ENCODE data around the gene MAGEA10.
"Not testable (repeated sequence)": the region's sequence is repeated elsewhere in the genome, so short reads cannot be mapped to it uniquely, and the experiment has no call there.

Gene MAGEA10

GRCh38 chrX:152138388-152138784 is at the start of gene MAGEA10:
Gene MAGEA10 (minus strand): TSS chrX:152138577. CDS start chrX:152135620, 2,957 bp downstream.
- Histone ChIP-seq H3K9me3 (ENCODE audit: low read length) (no peaks in the 10 kb centered on the region), H3K27me3 (ENCODE audit: insufficient read depth, low read length) (no peaks in the 10 kb centered on the region), H3K4me1 (ENCODE audit: insufficient read depth, low read length) (no peaks in the 10 kb centered on the region), H3K36me3 (ENCODE audit: insufficient read depth, low read length) (no peaks in the 10 kb centered on the region), H2AFZ (ENCODE audit: low read depth, low read length) (no peak within 1 kb of the TSS), H3K4me3 (ENCODE audit: low read length) (no peak within 1 kb of the TSS)

DNA sequence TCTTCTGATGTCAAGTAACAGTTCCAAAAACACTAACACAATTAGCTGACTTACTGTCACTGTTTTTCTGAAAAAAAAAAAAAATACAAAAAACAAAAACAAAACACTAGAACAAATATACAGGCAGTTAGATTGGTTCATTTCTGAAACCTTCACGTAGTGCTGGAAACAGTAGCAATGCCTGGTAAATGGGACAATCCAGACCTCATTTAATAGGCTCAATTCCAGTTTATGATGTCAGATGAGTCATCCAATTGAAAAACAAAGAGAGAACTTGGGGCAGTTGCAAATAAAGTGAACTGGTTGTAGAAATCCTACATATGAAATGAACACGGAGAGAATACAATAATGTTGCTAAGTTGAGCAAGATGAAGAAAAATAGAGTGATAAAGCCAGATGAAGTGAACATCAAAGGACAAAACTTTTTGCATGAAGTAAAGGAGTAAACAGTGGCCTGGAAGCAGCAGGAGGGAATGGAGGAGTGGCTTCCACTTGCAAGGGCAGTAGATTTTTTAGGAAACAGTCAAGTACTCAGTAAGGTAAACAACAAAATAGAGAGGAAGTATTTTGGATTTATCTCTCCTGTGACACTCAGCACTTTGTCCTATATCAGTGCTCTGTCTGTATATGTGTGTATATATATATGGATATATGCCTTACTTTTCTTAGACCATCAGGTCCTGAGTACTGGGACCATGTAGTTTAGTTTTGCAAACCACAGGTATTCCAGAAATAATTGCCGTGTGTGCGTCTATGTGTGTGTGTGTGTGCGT is 39.3 kb upstream of the MAGEA10 start:
- Histone ChIP-seq H3K4me1 (ENCODE audit: insufficient read depth, low read length) (no peaks in the 10 kb centered on the region), H3K9me3 (ENCODE audit: low read length) (no peaks in the 10 kb centered on the region), H3K27me3 (ENCODE audit: insufficient read depth, low read length) (no peaks in the 10 kb centered on the region), H2AFZ (ENCODE audit: low read depth, low read length) (no peak overlapping the region), H3K36me3 (ENCODE audit: insufficient read depth, low read length) (no peaks in the 10 kb centered on the region), H3K4me3 (ENCODE audit: low read length) (no peak overlapping the region)

- no peaks in the 10 kb centered on the region for H3K27me3 ChIP-seq (ENCODE audit: insufficient read depth, low read length)
- no peak overlapping the region for H3K4me3 ChIP-seq (ENCODE audit: low read length)
- no peaks in the 10 kb centered on the region for H3K9me3 ChIP-seq (ENCODE audit: low read length)
- no peaks in the 10 kb centered on the region for H3K4me1 ChIP-seq (ENCODE audit: insufficient read depth, low read length)
- no peak overlapping the region for H2AFZ ChIP-seq (ENCODE audit: low read depth, low read length)
- no peaks in the 10 kb centered on the region for H3K36me3 ChIP-seq (ENCODE audit: insufficient read depth, low read length)
These were observed 38.7 kb upstream of the MAGEA10 start for GRCh38 chrX:152177052-152177451.

GRCh38 chrX:152175892-152176291 is 37.5 kb upstream of the MAGEA10 start:
- H2AFZ ChIP-seq (ENCODE audit: low read depth, low read length); H3K4me3 ChIP-seq (ENCODE audit: low read length); H3K36me3 ChIP-seq (ENCODE audit: insufficient read depth, low read length); H3K27me3 ChIP-seq (ENCODE audit: insufficient read depth, low read length); H3K9me3 ChIP-seq (ENCODE audit: low read length); H3K4me1 ChIP-seq (ENCODE audit: insufficient read depth, low read length): not testable (repeated sequence)

- H3K4me3 ChIP-seq (ENCODE audit: low read length); H3K27me3 ChIP-seq (ENCODE audit: insufficient read depth, low read length); H3K4me1 ChIP-seq (ENCODE audit: insufficient read depth, low read length); H3K9me3 ChIP-seq (ENCODE audit: low read length); H3K36me3 ChIP-seq (ENCODE audit: insufficient read depth, low read length); H2AFZ ChIP-seq (ENCODE audit: low read depth, low read length): not testable (repeated sequence)
These were observed 35.5 kb upstream of the MAGEA10 start for GRCh38 chrX:152173923-152174322.

DNA sequence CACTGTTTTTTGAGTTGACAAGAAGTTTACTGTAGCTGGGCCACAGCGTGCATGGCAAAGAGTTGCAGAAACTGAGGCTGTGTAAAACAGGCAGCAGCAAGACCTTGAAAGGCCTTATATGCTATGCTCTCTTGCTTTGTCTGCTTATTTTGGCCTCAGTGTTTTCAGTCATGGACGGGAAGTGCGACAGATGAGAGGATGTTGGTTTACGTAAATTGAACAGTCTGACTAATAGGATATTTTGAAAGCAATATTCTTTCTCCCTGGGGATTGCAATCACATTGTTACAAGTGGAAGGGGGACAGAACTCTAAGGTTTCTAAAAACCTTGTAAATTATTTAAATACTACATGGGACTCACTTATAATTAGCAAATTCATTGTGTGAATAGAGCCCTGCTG is 32.2 kb upstream of the MAGEA10 start:
- H3K27me3 ChIP-seq (ENCODE audit: insufficient read depth, low read length): no peaks in the 10 kb centered on the region
- H3K36me3 ChIP-seq (ENCODE audit: insufficient read depth, low read length): no peaks in the 10 kb centered on the region
- H3K9me3 ChIP-seq (ENCODE audit: low read length): no peaks in the 10 kb centered on the region
- H3K4me3 ChIP-seq (ENCODE audit: low read length): no peak overlapping the region
- no peak overlapping the region for H2AFZ ChIP-seq (ENCODE audit: low read depth, low read length)
- H3K4me1 ChIP-seq (ENCODE audit: insufficient read depth, low read length): no peaks in the 10 kb centered on the region

DNA sequence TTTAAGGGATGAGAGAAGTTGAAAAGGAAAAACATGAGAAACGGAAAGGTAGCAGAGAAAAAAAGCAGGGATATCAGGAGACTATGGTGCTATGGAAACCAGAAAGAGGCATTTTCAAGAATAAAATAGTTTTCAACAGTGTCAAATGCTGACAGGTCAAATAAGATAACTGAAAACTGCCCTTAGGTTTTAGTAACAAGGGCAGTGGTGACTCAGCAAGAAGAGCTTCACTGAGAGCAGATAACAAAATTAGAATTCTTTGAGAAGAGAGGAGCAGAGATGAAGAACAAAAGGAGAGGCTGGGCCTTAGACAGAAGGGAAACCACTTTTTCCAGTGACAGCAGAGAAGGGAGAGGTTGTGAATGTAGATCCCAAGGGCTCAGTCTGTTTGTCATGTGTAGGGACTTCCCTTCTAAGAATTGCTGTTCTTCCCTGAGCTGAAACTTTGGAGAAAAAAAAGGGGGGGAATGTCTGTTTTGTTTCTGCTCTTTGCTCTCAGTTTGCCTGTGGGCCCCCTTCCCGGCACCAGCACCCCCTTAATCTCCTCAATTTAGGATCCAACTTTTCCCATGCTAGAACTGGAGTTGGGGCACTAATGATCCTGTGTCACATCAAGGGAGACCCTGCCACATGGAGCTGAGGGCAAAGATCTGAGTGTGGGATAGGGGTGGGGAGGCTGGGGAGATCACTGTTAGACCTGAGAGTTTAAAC is 26.8 kb upstream of the MAGEA10 start:
- H3K4me1 ChIP-seq (ENCODE audit: insufficient read depth, low read length): no peaks in the 10 kb centered on the region
- no peaks in the 10 kb centered on the region for H3K36me3 ChIP-seq (ENCODE audit: insufficient read depth, low read length)
- H3K27me3 ChIP-seq (ENCODE audit: insufficient read depth, low read length): no peaks in the 10 kb centered on the region
- no peaks in the 10 kb centered on the region for H3K9me3 ChIP-seq (ENCODE audit: low read length)
- H3K4me3 ChIP-seq (ENCODE audit: low read length): no peak overlapping the region
- no peak overlapping the region for H2AFZ ChIP-seq (ENCODE audit: low read depth, low read length)

GRCh38 chrX:152157042-152157441 is 18.7 kb upstream of the MAGEA10 start:
- Histone ChIP-seq H3K4me1 (ENCODE audit: insufficient read depth, low read length) (no peaks in the 10 kb centered on the region), H3K36me3 (ENCODE audit: insufficient read depth, low read length) (no peaks in the 10 kb centered on the region), H3K4me3 (ENCODE audit: low read length) (no peak overlapping the region), H3K9me3 (ENCODE audit: low read length) (no peaks in the 10 kb centered on the region), H2AFZ (ENCODE audit: low read depth, low read length) (no peak overlapping the region), H3K27me3 (ENCODE audit: insufficient read depth, low read length) (no peaks in the 10 kb centered on the region)

DNA sequence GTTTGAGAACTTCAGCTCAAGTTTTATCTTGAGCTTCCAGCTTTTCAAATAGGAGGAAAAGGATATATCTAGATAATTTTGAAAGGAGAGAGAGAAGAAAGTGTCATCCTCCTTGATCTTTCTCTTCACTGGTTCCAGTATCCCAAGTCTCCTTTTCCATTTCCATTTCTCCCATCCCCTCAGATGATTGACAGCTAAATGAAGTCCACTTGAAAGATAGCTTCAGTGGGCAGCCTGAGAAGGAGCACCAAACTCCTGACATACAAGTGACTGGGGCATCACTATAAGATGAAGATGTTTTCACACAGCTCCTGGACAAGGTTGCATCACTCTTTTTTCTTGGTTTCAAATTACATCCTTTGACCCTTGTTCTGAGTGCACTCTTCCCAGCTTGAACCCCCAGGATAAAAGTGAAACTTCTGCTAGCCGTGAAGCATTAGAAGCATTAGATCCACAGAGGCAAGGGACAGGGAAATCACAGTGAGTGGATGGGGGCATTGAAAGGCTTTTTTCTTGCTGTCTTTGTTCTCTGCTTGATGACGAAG is 17.5 kb upstream of the MAGEA10 start:
- no peak overlapping the region for H2AFZ ChIP-seq (ENCODE audit: low read depth, low read length)
- H3K36me3 ChIP-seq (ENCODE audit: insufficient read depth, low read length): no peaks in the 10 kb centered on the region
- no peaks in the 10 kb centered on the region for H3K27me3 ChIP-seq (ENCODE audit: insufficient read depth, low read length)
- no peak overlapping the region for H3K4me3 ChIP-seq (ENCODE audit: low read length)
- no peaks in the 10 kb centered on the region for H3K9me3 ChIP-seq (ENCODE audit: low read length)
- no peaks in the 10 kb centered on the region for H3K4me1 ChIP-seq (ENCODE audit: insufficient read depth, low read length)

- Histone ChIP-seq H3K27me3 (ENCODE audit: insufficient read depth, low read length) (peaks cover 3% of the 10 kb centered on the region), H3K4me3 (ENCODE audit: low read length) (no peak overlapping the region), H2AFZ (ENCODE audit: low read depth, low read length) (no peak overlapping the region), H3K36me3 (ENCODE audit: insufficient read depth, low read length) (no peaks in the 10 kb centered on the region), H3K9me3 (ENCODE audit: low read length) (no peaks in the 10 kb centered on the region), H3K4me1 (ENCODE audit: insufficient read depth, low read length) (no peaks in the 10 kb centered on the region)
These were observed 15.7 kb upstream of the MAGEA10 start for GRCh38 chrX:152154050-152154449.

- Histone ChIP-seq H3K4me3 (ENCODE audit: low read length) (no peak overlapping the region), H3K4me1 (ENCODE audit: insufficient read depth, low read length) (no peaks in the 10 kb centered on the region), H3K27me3 (ENCODE audit: insufficient read depth, low read length) (peaks cover 3% of the 10 kb centered on the region), H3K36me3 (ENCODE audit: insufficient read depth, low read length) (no peaks in the 10 kb centered on the region), H3K9me3 (ENCODE audit: low read length) (no peaks in the 10 kb centered on the region), H2AFZ (ENCODE audit: low read depth, low read length) (no peak overlapping the region)
These were observed 12.9 kb upstream of the MAGEA10 start for GRCh38 chrX:152151256-152151655.

DNA sequence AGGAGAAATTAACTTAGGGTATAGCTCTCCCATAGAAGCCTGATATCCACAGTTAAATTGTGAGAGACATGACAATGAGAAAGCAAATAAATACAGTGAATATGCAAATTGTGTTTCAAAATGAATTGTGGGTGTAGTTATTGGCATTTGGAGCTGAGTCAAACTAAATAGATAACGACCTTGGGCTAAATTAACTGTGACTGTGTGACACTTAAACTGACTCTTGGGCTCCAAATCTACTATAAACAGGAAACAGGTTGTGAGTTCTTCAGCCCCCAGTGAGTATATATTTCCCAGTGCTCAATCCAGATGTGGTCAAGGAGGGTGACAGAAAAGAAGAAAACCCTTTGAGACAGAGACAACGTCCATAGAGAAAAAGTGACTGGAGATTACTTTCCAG is 11.3 kb upstream of the MAGEA10 start:
- no peaks in the 10 kb centered on the region for H3K9me3 ChIP-seq (ENCODE audit: low read length)
- no peaks in the 10 kb centered on the region for H3K36me3 ChIP-seq (ENCODE audit: insufficient read depth, low read length)
- H2AFZ ChIP-seq (ENCODE audit: low read depth, low read length): no peak overlapping the region
- H3K27me3 ChIP-seq (ENCODE audit: insufficient read depth, low read length): peaks cover 5% of the 10 kb centered on the region
- no peak overlapping the region for H3K4me3 ChIP-seq (ENCODE audit: low read length)
- no peaks in the 10 kb centered on the region for H3K4me1 ChIP-seq (ENCODE audit: insufficient read depth, low read length)

DNA sequence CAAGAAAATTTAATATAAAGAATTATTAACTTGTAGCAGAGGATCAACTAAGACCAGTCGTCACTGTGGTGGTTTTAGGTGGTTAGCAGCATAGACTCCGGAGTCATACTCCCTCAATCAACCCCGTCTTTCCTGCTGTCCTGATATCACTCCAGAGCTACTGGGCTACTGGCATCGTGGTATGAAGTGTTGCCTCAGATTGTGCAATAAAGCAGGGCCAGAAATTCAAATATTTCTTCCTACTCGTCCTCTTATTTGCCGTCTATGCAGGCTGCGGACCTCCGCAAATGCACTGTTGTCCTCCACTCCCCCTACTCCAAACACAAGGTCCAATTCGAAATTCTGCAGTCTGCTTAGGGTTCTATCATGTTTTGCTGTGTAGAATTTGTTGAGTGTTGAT is 1.2 kb upstream of the MAGEA10 start:
- no peak overlapping the region for H3K4me3 ChIP-seq (ENCODE audit: low read length)
- no peaks in the 10 kb centered on the region for H3K36me3 ChIP-seq (ENCODE audit: insufficient read depth, low read length)
- H3K9me3 ChIP-seq (ENCODE audit: low read length): no peaks in the 10 kb centered on the region
- H2AFZ ChIP-seq (ENCODE audit: low read depth, low read length): no peak overlapping the region
- H3K27me3 ChIP-seq (ENCODE audit: insufficient read depth, low read length): no peaks in the 10 kb centered on the region
- no peaks in the 10 kb centered on the region for H3K4me1 ChIP-seq (ENCODE audit: insufficient read depth, low read length)
